ENCODE data around the gene ACAA1.
"Not testable (repeated sequence)": the region's sequence is repeated elsewhere in the genome, so short reads cannot be mapped to it uniquely, and the experiment has no call there.

ACAA1 gene

GRCh38 chr3:38154033-38154494 lies 17.1 kb upstream of the ACAA1 start:
- no peak for DNase-seq (ENCODE audit: low read depth)

- DNase-seq (ENCODE audit: low read depth): no peak
Measured at GRCh38 chr3:38153221-38153620, 16.3 kb upstream of the ACAA1 start.

- no peak for DNase-seq (ENCODE audit: low read depth)
Measured at GRCh38 chr3:38152609-38153008, 15.7 kb upstream of the ACAA1 start.

DNA sequence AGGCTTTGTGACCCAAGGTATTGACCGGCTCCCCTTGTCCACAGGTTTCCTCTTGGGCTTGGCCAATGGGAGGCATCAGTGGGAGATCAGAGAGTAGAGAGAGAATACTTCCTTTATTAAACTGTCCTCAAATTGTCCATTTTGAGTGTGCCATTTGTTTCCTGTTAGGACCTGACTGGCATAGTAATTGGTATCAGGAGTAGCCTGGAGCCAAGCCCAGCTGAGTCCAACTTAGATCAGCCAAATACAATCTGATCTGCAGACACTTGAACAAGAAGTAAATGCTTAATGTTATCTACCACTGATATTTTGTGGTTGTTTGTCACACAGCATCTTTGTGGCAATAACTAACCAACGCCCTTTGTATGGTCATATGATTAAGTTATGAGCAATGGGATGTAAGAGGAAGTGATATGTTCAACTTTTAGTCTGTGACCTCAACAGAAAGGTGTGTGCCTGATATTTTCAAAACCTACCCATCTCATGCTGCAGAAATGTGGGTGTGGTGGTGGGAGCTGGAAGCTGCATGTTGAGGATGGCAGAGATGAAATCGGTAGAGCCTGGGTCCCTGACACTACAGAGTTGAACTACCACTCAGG lies 14.8 kb upstream of the ACAA1 start:
- DNase-seq (ENCODE audit: low read depth): no peak

GRCh38 chr3:38150780-38151528 lies 14.0 kb upstream of the ACAA1 start:
- DNase-seq (ENCODE audit: low read depth): no peak

DNA sequence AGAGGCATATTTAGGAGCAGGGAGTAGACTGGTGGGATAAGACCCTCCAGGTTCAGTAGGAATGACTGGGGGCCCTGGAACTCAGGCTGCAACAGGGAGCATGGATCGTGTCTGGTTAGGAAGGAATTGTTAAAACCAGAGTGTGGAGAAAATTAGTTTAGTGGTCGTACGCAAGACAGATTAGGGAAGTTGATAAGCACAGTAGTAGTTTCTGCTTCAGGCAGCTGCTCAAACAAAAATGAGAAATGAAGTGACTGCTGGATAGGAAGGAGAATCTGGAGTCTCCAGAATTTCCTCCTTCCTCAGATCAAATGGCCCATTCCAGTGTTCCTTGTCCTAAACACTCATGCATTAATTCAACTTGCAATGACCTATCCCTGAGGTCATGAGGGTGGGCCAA lies 12.8 kb upstream of the ACAA1 start:
- DNase-seq (ENCODE audit: low read depth): no peak

GRCh38 chr3:38148311-38148882 lies 11.5 kb upstream of the ACAA1 start:
- DNase-seq (ENCODE audit: low read depth): no peak

DNA sequence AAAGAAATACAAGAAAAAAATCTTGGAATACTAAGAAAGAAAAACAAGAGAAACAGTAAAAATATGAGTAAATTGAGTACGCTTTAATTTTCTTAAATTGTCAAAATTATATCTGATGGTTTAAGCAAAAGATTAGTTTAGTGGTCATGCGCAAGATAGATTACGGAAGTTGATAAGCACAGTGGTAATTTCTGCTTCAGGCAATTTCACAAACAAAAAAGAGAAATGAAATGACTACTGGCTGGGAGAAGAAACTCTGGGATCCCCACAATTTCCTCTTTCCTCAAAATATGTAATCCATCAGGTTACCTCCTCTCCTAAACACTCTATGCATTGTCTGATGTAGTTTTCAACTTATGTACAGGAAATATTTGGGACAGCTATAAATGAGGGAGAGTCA lies 10.5 kb upstream of the ACAA1 start:
- DNase-seq (ENCODE audit: low read depth): no peak

DNA sequence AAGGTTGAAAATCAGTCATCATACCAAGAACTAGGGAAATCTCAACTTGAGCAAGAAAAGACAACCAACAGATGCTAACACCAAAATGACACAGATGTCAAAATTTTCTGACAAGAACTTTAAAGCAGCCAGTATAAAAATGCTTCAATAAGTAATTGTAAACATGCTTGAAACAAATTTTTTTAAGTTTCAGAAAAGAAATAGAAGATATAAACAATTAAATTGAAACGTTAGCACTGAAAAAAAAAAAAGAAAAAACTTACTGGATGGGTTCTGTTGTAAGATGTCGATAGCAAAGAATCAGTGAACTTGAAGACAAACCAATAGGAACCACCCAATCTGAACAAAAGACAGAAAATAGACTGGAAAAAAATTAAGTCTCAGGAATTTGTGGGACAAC lies 9.6 kb upstream of the ACAA1 start:
- DNase-seq (ENCODE audit: low read depth): no peak

DNA sequence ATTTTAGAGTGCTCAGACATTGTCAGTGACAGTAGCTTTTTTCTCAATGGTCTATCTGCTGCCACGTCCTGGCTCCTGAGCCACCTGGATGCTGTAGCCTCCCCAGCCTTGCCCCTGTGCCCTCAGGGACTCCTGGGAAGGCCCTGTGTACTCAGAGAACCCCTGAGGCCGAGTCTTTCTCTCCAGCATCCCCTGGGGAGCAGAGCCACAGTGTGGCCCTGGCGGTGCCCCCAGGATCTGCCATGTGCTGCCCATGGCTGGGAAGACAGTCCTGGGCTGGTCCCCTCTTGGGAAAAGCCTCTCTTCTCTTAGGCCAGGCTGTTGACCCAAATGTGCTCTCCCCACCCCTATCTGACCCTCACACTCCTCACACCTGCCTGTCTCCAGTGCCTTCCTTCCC lies 6.6 kb upstream of the ACAA1 start:
- DNase-seq (ENCODE audit: low read depth): no peak

DNA sequence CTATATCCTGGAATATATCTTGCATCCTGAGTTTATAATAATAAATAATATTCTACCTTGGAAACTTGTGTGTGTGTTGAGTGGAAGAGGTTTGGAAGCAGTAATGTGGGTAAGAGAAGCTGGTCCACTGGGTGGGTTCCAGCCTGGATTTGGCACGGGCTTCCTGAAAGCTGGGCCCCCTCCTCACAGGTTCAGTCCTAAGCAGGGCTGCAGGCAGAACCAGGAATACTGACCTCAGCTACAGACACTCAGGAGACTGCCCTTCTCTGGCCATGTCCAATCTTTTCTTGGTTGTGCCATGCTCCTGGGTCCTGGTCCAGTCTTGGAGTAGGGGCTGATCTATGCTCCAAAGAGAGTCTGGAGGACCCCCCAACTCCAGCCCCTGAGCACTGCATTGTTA lies 6.0 kb upstream of the ACAA1 start:
- DNase-seq (ENCODE audit: low read depth): no peak

DNA sequence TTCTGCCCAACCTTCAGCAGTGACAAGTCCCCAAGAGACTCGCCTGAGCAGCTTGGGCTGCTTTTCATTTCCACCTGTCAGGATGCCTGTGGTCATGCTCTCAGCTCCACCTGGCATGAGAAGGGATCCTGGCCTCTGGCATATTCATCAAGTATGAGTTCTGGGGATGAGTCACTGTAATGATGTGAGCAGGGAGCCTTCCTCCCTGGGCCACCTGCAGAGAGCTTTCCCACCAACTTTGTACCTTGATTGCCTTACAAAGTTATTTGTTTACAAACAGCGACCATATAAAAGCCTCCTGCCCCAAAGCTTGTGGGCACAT lies 5.0 kb upstream of the ACAA1 start:
- DNase-seq (ENCODE audit: low read depth): no peak

DNA sequence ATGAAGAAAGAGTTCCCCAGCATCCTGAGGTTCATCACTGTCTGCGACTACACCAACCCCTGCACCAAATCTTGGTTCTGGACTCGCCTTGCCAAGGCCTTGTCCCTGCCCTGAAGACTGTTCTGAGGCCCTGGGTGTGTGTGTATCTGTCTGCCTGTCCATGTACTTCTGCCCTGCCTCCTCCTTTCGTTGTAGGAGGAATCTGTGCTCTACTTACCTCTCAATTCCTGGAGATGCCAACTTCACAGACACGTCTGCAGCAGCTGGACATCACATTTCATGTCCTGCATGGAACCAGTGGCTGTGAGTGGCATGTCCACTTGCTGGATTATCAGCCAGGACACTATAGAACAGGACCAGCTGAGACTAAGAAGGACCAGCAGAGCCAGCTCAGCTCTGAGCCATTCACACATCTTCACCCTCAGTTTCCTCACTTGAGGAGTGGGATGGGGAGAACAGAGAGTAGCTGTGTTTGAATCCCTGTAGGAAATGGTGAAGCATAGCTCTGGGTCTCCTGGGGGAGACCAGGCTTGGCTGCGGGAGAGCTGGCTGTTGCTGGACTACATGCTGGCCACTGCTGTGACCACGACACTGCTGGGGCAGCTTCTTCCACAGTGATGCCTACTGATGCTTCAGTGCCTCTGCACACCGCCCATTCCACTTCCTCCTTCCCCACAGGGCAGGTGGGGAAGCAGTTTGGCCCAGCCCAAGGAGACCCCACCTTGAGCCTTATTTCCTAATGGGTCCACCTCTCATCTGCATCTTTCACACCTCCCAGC lies 4.4 kb upstream of the ACAA1 start:
- DNase-seq (ENCODE audit: low read depth): no peak

GRCh38 chr3:38140326-38141172 lies 3.6 kb upstream of the ACAA1 start:
- DNase-seq (ENCODE audit: low read depth): no peak

DNA sequence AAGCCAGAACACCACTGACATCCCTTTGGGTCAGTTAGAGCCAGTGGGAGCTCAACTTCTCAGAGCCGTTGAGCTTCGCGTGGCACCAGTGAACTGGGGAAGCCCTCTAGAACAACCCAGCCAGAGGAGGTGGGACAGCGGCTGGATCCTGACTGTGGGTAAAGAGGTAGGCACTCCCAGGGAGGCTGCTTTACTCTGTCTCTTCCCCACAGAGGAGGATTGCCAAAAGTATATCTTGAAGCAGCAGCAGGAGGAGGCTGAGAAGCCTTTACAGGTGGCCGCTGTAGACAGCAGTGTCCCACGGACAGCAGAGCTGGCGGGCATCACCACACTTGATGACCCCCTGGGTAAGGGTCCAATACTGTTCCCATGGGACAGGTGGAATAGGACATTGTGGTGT lies 2.7 kb upstream of the ACAA1 start:
- DNase-seq (ENCODE audit: low read depth): no peak

DNA sequence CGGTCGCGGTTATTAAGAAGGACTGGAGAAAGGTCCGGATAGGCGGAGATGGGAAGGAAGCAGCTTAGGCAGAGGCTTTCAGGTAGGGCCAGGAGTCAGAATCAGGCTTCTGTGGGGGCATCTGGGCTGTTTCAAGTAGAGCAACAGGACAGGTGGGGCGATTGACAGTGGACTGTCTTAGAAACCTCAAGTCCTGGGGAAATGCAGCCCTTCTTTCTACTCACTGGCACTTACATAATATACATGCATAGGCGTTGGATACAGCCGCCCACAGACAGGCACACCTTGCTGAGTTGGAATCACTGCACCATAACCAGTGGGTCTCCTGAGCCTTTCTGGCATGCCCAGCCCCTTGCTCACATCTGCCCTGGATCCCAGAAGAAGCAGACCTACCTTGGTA lies 2.3 kb upstream of the ACAA1 start:
- no peak for DNase-seq (ENCODE audit: low read depth)

GRCh38 chr3:38138349-38139190 lies 1.6 kb upstream of the ACAA1 start, which contains the start of gene MYD88:
Gene MYD88, plus strand, starts transcription at chr3:38138661. Its CDS starts 40 bp downstream, at chr3:38138701.
- DNase-seq (ENCODE audit: low read depth): peak; percentile 56

- DNase-seq (ENCODE audit: low read depth): no peak
Measured at GRCh38 chr3:38137615-38138348, 855 bp upstream of the ACAA1 start.

GRCh38 chr3:38136393-38136776 lies 542 bp downstream of the ACAA1 start:
- DNase-seq (ENCODE audit: low read depth): no peak

DNA sequence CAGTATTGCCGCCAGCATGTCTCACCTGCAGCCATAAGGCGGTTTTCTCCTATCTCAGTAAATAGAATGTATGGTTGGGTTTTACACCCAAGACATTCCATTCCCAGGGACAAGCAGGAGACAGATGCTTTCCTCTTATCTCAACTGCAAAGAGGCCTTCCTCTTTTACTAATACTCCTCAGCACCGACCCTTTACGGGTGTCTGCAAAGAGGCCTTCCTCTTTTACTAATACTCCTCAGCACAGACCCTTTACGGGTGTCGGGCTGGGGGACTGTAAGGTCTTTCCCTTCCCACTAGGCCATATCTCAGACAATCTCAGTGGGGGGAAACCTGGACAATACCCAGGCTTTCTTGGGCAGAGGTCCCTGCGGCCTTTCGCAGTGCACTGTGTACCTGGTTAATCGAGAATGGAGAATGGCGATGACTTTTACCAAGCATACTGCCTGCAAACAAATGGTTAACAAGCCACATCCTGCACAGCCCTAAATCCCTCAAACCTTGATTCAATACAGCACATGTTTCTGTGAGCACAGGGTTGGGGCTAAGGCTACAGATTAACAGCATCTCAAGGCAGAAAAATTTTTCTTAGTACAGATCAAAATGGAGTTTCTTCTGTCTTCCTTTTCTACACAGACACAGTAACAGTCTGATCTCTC lies 1.2 kb downstream of the ACAA1 start:
- not testable (repeated sequence) for DNase-seq (ENCODE audit: low read depth)

Data from stimulated activated CD8-positive, alpha-beta memory T cell treated with anti-CD3 and anti-CD28 coated beads, Interleukin-15, amount 100 ng/mL, for 24 hours (primary cell).